GM12878 (cell line): Measurements from ENCODE around the gene SMURF1. TPM values are rescaled to one million over a fixed set of nuclear protein-coding genes. Genes with fewer than 3 reads are reported as not detected.

Experiments used
- ATAC-seq: fragments of 200-7000 bp; cut with Tn5 transposase; 3 replicates; pipeline ENCODE4 v1.9.1; 2020; ENCODE audit warnings: mild to moderate bottlenecking, moderate library complexity
- BruUV-seq: library from RNA; stranded (reverse); fragments of 400-500 nt; replicated peaks from 2 replicates; lab custom pipeline; 2021; lab: Mats Ljungman, UMichigan
- CTCF ChIA-PET: fragments of 300-600 bp; sonication (Branson Sonifier 250); formaldehyde crosslinking; extraction: SDS; loops from one replicate; lab custom pipeline; 2021; ENCODE audit warnings: inconsistent platforms; lab: Yijun Ruan, JAX
- POLR2A ChIA-PET: fragments of 350-600 bp; formaldehyde crosslinking; extraction: SDS; loops from one replicate; lab custom pipeline; 2021; ENCODE audit warnings: inconsistent platforms; lab: Charles Lee
- RAD21 ChIA-PET: fragments of 300-600 bp; sonication (Branson Sonifier 250); formaldehyde crosslinking; loops from one replicate; lab custom pipeline; 2023; ENCODE audit warnings: antibody characterized with exemption; ENCODE audit not compliant: unreplicated experiment; lab: Charles Lee
- SMC1A ChIA-PET: fragments of 300-600 bp; sonication (Branson Sonifier 250); formaldehyde crosslinking; loops from one replicate; lab custom pipeline; 2023; ENCODE audit not compliant: unreplicated experiment, uncharacterized antibody; lab: Charles Lee
- DNase-seq: peaks from one replicate; pipeline ENCODE4 v3.0.0-alpha.2; 2011; ENCODE audit warnings: low read depth, low spot score
- FAIRE-seq: peaks from 3 replicates; lab custom pipeline; 2011; peaks lifted over from hg19 to GRCh38; lab: Jason Lieb, UNC
- H2AFZ ChIP-seq: 2 replicates; pipeline ENCODE4 v1.6.0; 2011; ENCODE audit warnings: low read depth, low read length, control low read depth; ENCODE audit not compliant: control insufficient read depth
- H3K27ac ChIP-seq: 2 replicates; pipeline ENCODE4 v1.5.1; 2011; ENCODE audit warnings: control low read depth; ENCODE audit not compliant: control insufficient read depth, insufficient read depth
- H3K27me3 ChIP-seq, 2 experiments: replicated peaks in 1 of 2; 2 replicates each; pipeline versions ENCODE4 v1.6.0 to v1.6.1; 2011; ENCODE audit warnings: low read length in 1 of 2; ENCODE audit not compliant: control insufficient read depth in 2 of 2, insufficient read depth in 2 of 2
- H3K36me3 ChIP-seq, 2 experiments: 2 replicates each; pipeline ENCODE4 v1.5.1; 2011; ENCODE audit warnings: low read length in 1 of 2; ENCODE audit not compliant: control insufficient read depth in 2 of 2, insufficient read depth in 2 of 2
- H3K4me1 ChIP-seq: 2 replicates; pipeline ENCODE4 v1.6.1; 2011; ENCODE audit warnings: mild to moderate bottlenecking, low read length, moderate library complexity, mixed read lengths; ENCODE audit not compliant: control insufficient read depth, insufficient read depth
- H3K4me2 ChIP-seq: 2 replicates; pipeline ENCODE4 v1.6.0; 2011; ENCODE audit warnings: control low read depth; ENCODE audit not compliant: control insufficient read depth, insufficient read depth
- H3K4me3 ChIP-seq: fragments of 200-600 bp; sonication (generic); 2 replicates; pipeline ENCODE4 v1.5.1; 2016
- H3K79me2 ChIP-seq: 2 replicates; pipeline ENCODE4 v1.6.0; 2011; ENCODE audit warnings: low read length; ENCODE audit not compliant: control insufficient read depth, insufficient read depth
- H3K9ac ChIP-seq: 2 replicates; pipeline ENCODE4 v1.8.0; 2011; ENCODE audit warnings: low read length, control low read depth, mixed read lengths; ENCODE audit not compliant: control insufficient read depth, insufficient read depth
- H3K9me3 ChIP-seq: replicated peaks from 3 replicates; pipeline ENCODE4 v1.5.1; 2011; ENCODE audit warnings: mild to moderate bottlenecking, low read length; ENCODE audit not compliant: control insufficient read depth, insufficient read depth
- H4K20me1 ChIP-seq: 2 replicates; pipeline ENCODE4 v1.6.0; 2011; ENCODE audit not compliant: control insufficient read depth, insufficient read depth
- ATF7 ChIP-seq: fragments of 450-650 bp; IDR thresholded peaks from 2 replicates; pipeline ENCODE4 v1.6.1; 2016; ENCODE audit warnings: low read depth, mild to moderate bottlenecking
- EGR1 ChIP-seq, 2 experiments: IDR thresholded peaks; 1 replicate in 1 of 2; 2 replicates in 1 of 2; pipeline ENCODE4 v1.6.1; 2011 to 2012; ENCODE audit warnings: low read depth in 2 of 2, low read length in 2 of 2, borderline replicate concordance in 1 of 2, mild to moderate bottlenecking in 1 of 2, moderate library complexity in 1 of 2
- MYB ChIP-seq: fragments of 150-350 bp; IDR thresholded peaks from 2 replicates; pipeline ENCODE4 v1.6.1; 2014; ENCODE audit warnings: mild to moderate bottlenecking, low read depth, low read length, borderline replicate concordance
- NFIC ChIP-seq: IDR thresholded peaks from 2 replicates; pipeline ENCODE4 v1.6.1; 2012; ENCODE audit warnings: low read depth, mild to moderate bottlenecking, inconsistent platforms, low read length, moderate library complexity
- NR2C1 ChIP-seq: fragments of 450-650 bp; IDR thresholded peaks from 2 replicates; pipeline ENCODE4 v1.6.1; 2017; ENCODE audit warnings: antibody characterized with exemption, mild to moderate bottlenecking, moderate library complexity
- POLR2A ChIP-seq: IDR thresholded peaks from 2 replicates; pipeline ENCODE4 v1.6.1; 2011; ENCODE audit warnings: low read depth, mild to moderate bottlenecking, low read length
- RCOR1 ChIP-seq: conservative IDR thresholded peaks from 2 replicates; pipeline ENCODE4 v1.6.1; 2012; ENCODE audit warnings: low read depth, low read length, improper control_type of control experiment
- SIN3A ChIP-seq: IDR thresholded peaks from 2 replicates; pipeline ENCODE4 v1.6.1; 2012; ENCODE audit warnings: low read depth, low read length, improper control_type of control experiment
- WRNIP1 ChIP-seq: IDR thresholded peaks from 2 replicates; pipeline ENCODE4 v1.6.1; 2011; ENCODE audit warnings: low read depth, low read length, improper control_type of control experiment, borderline replicate concordance
- WGBS: methylation state at CpG from one replicate; pipeline ENCODE4 v1.1.6; 2016; ENCODE audit warnings: low lambda C conversion rate; ENCODE audit not compliant: insufficient replicate concordance, insufficient coverage; ENCODE audit errors: missing lambda C conversion rate; 5-methylcytosine and 5-hydroxymethylcytosine counted together
- in situ Hi-C: fragments of 300-500 bp; cut with MboI; formaldehyde crosslinking; loops from 9 replicates; pipeline ENCODE4 v1.14.3; 2018; ENCODE audit warnings: mixed read lengths
- intact Hi-C: fragments of 100-400 bp; cut with micrococcal nuclease; formaldehyde crosslinking; loops from one replicate; pipeline ENCODE4 v1.14.2; 2022; ENCODE audit not compliant: unreplicated experiment
- polyA plus RNA-seq, 11 experiments: library from polyadenylated mRNA; depleted of rRNA in 4 of 11; unstranded in 6 of 11; stranded (reverse) in 5 of 11; fragments of >200 nt; fragmentation: Nextera tagmentation in 4 of 11; fragmentation: Illumina TruSeq in 1 of 11; extraction: Ambion mirVana in 4 of 11; extraction: Trizol in 1 of 11; gene quantifications; 1 replicate in 1 of 11; 2 replicates in 10 of 11; pipeline versions ENCODE4 v1.2.1 to v1.2.3, GENCODE V29; 2011 to 2016; ENCODE audit warnings: inconsistent platforms in 2 of 11, missing spikeins in 2 of 11, low read depth in 1 of 11
- total RNA-seq, 4 experiments: library from RNA; depleted of rRNA in 3 of 4; stranded (reverse); fragments of >200 nt in 3 of 4; fragmentation: Illumina TruSeq in 1 of 4; extraction: Trizol in 1 of 4; gene quantifications; 2 replicates each; pipeline versions ENCODE4 v1.2.1 to v1.2.3, GENCODE V29; 2013 to 2021

SMURF1 gene
- total and polyA plus RNA-seq, 10 of the 15 experiments (the other 5 are each of a cell fraction or from before 2014, with no cell fraction given) = 0.76 to 14.0 (median 7.9) TPM

- in situ Hi-C loops = no loop called here
- 100% methylated on average over 3 of the region's 3 CpGs for WGBS
Measured at GRCh38 chr7:99129001-99129400, 14.9 kb downstream of the SMURF1 start.

GRCh38 chr7:99128076-99128950 lies 15.6 kb downstream of the SMURF1 start:
- BruUV-seq = no TSS peak
- no peak for FAIRE-seq
- TF ChIP-seq POLR2A = no peak
- TF ChIP-seq NFIC = no peak
- TF ChIP-seq EGR1 (IDR thresholded peaks at IDR 0.05; ENCODE audit: borderline replicate concordance in 1 of 2, low read depth in 2 of 2, low read length in 2 of 2) = no peak
- TF ChIP-seq NR2C1 = no peak
- TF ChIP-seq, all 136 proteins: peak for 0
- 92% methylated on average over 11 of the region's 11 CpGs for WGBS
- no peaks in the 10 kb centered on the region for H3K36me3 ChIP-seq
- intact Hi-C loops (no loop called here), in situ Hi-C loops (no loop called here)
- ATAC-seq (no peak), DNase-seq (no peak)
- ChIA-PET CTCF (interaction anchor here (1.0 kb wide), 1 partner anchor 16 kb away, joined by 3 read pairs; no protein-coding TSS in a partner anchor), POLR2A (interaction anchor here (1.8 kb wide), 1 partner anchor 10 kb away, joined by 4 read pairs; no protein-coding TSS in a partner anchor), SMC1A (interaction anchor here (1.1 to 1.2 kb wide), 2 partner anchors 10 to 76 kb away, joined by 3 to 7 read pairs; no protein-coding TSS in a partner anchor), RAD21 (no interaction called here)
- H3K4me3 ChIP-seq = no peak overlapping the region
- H3K4me1 ChIP-seq = peaks cover under 1% of the 10 kb centered on the region; the same call in 1 of the 2 replicates
- no peaks in the 10 kb centered on the region for H4K20me1 ChIP-seq
- no peak overlapping the region for H3K27ac ChIP-seq
- H2AFZ ChIP-seq = no peak overlapping the region
- no peak overlapping the region for H3K9ac ChIP-seq
- no peak overlapping the region for H3K4me2 ChIP-seq
- H3K79me2 ChIP-seq = peaks cover 30% of the 10 kb centered on the region
- no peaks in the 10 kb centered on the region for H3K9me3 ChIP-seq
- no peaks in the 10 kb centered on the region for H3K27me3 ChIP-seq

More at GRCh38 chr7:99129001-99129400, 14.9 kb downstream of the SMURF1 start:
- SMC1A ChIA-PET = interaction anchor here (0.7 to 1.3 kb wide), 7 partner anchors 9 to 327 kb away, joined by 3 to 7 read pairs (median 3); no protein-coding TSS in a partner anchor
- H3K79me2 ChIP-seq = peaks cover 36% of the 10 kb centered on the region
- no peak for DNase-seq
- no peaks in the 10 kb centered on the region for H4K20me1 ChIP-seq
- H3K4me2 ChIP-seq = no peak overlapping the region
- CTCF ChIA-PET = interaction anchor here (1.0 kb wide), 1 partner anchor 17 kb away, joined by 3 read pairs; no protein-coding TSS in a partner anchor
- H3K27me3 ChIP-seq = no peaks in the 10 kb centered on the region
- no peak overlapping the region for H2AFZ ChIP-seq
- H3K36me3 ChIP-seq = no peaks in the 10 kb centered on the region
- POLR2A ChIA-PET = interaction anchor here (1.8 kb wide), 1 partner anchor 9 kb away, joined by 4 read pairs; no protein-coding TSS in a partner anchor
- H3K4me3 ChIP-seq = no peak overlapping the region
- BruUV-seq = no TSS peak
- H3K9ac ChIP-seq = no peak overlapping the region
- H3K4me1 ChIP-seq = peaks cover 2% of the 10 kb centered on the region; the same call in 1 of the 2 replicates
- no peak for FAIRE-seq
- no peak for ATAC-seq
- no peak overlapping the region for H3K27ac ChIP-seq
- intact Hi-C loops = no loop called here
- RAD21 ChIA-PET = no interaction called here
- no peaks in the 10 kb centered on the region for H3K9me3 ChIP-seq
- TF ChIP-seq ATF7 (no peak), RCOR1 (no peak), MYB (no peak), WRNIP1 (no peak), SIN3A (no peak)
- TF ChIP-seq, all 136 proteins: peak for 0
